ENCODE results near the gene SORCS2. TPM values are rescaled to one million over a fixed set of nuclear protein-coding genes. Genes with fewer than 3 reads are reported as not detected.

Gene SORCS2
- total RNA-seq, 2 donors from 2014 or later = 0.21 to 0.92 TPM

GRCh38 chr4:7251321-7251720, 59.0 kb downstream of the SORCS2 start:
- intact Hi-C loops (cut with DNase I, micrococcal nuclease) = no loop called here
- ATAC-seq (no peak), DNase-seq (no peak)

- no peak for DNase-seq
- intact Hi-C loops (cut with DNase I, micrococcal nuclease) = no loop called here
Observed at GRCh38 chr4:7252051-7252450, 59.7 kb downstream of the SORCS2 start.

GRCh38 chr4:7252510-7253340, 60.4 kb downstream of the SORCS2 start:
- no peak for ATAC-seq
- no peak for DNase-seq
- intact Hi-C loops (cut with DNase I, micrococcal nuclease) = no loop called here

More at GRCh38 chr4:7252051-7252450, 59.7 kb downstream of the SORCS2 start:
- ATAC-seq = no peak

GRCh38 chr4:7253341-7253700, 61.0 kb downstream of the SORCS2 start:
- intact Hi-C loops (cut with DNase I, micrococcal nuclease) = no loop called here
- no peak for DNase-seq
- no peak for ATAC-seq

GRCh38 chr4:7253837-7254236, 61.5 kb downstream of the SORCS2 start:
- intact Hi-C loops (cut with DNase I, micrococcal nuclease) = no loop called here
- DNase-seq (no peak), ATAC-seq (no peak)

- DNase-seq (no peak), ATAC-seq (no peak)
- intact Hi-C loops (cut with DNase I, micrococcal nuclease) = no loop called here
Observed at GRCh38 chr4:7254736-7255487, 62.6 kb downstream of the SORCS2 start.

GRCh38 chr4:7255488-7255881, 63.1 kb downstream of the SORCS2 start:
- ATAC-seq (no peak), DNase-seq (no peak)
- intact Hi-C loops (cut with DNase I, micrococcal nuclease) = no loop called here

- no peak for DNase-seq
- no peak for ATAC-seq
- intact Hi-C loops (cut with DNase I, micrococcal nuclease) = no loop called here
Observed at GRCh38 chr4:7255996-7256395, 63.7 kb downstream of the SORCS2 start.

GRCh38 chr4:7256984-7257810, 64.9 kb downstream of the SORCS2 start:
- no peak for DNase-seq
- ATAC-seq = no peak

GRCh38 chr4:7259039-7259438, 66.7 kb downstream of the SORCS2 start:
- DNase-seq = no peak
- intact Hi-C loops (cut with DNase I, micrococcal nuclease) = no loop called here
- no peak for ATAC-seq

More at GRCh38 chr4:7256984-7257810, 64.9 kb downstream of the SORCS2 start:
- intact Hi-C loops (cut with DNase I, micrococcal nuclease) = no loop called here

- intact Hi-C loops (cut with DNase I, micrococcal nuclease) = no loop called here
- no peak for ATAC-seq
- DNase-seq = no peak
Observed at GRCh38 chr4:7260569-7260968, 68.2 kb downstream of the SORCS2 start.

- intact Hi-C loops (cut with DNase I, micrococcal nuclease) = no loop called here
- DNase-seq (no peak), ATAC-seq (no peak)
Observed at GRCh38 chr4:7261087-7261486, 68.7 kb downstream of the SORCS2 start.

- ATAC-seq (no peak), DNase-seq (no peak)
- intact Hi-C loops (cut with DNase I, micrococcal nuclease) = no loop called here
Observed at GRCh38 chr4:7261536-7261935, 69.2 kb downstream of the SORCS2 start.

GRCh38 chr4:7262134-7262533, 69.8 kb downstream of the SORCS2 start:
- ATAC-seq = no peak
- intact Hi-C loops (cut with DNase I, micrococcal nuclease) = no loop called here

GRCh38 chr4:7263166-7263565, 70.8 kb downstream of the SORCS2 start:
- ATAC-seq (no peak), DNase-seq (no peak)
- intact Hi-C loops (cut with DNase I, micrococcal nuclease) = no loop called here

More at GRCh38 chr4:7262134-7262533, 69.8 kb downstream of the SORCS2 start:
- DNase-seq = no peak

GRCh38 chr4:7264694-7265093, 72.4 kb downstream of the SORCS2 start:
- intact Hi-C loops (cut with DNase I, micrococcal nuclease) = no loop called here
- ATAC-seq (no peak), DNase-seq (no peak)

- no peak for ATAC-seq
- intact Hi-C loops (cut with DNase I, micrococcal nuclease) = no loop called here
- no peak for DNase-seq
Observed at GRCh38 chr4:7266525-7267292, 74.4 kb downstream of the SORCS2 start.

- no peak for ATAC-seq
- intact Hi-C loops (cut with DNase I, micrococcal nuclease) = no loop called here
- DNase-seq = no peak
Observed at GRCh38 chr4:7267829-7268228, 75.5 kb downstream of the SORCS2 start.

GRCh38 chr4:7268941-7269340, 76.6 kb downstream of the SORCS2 start:
- ATAC-seq (no peak), DNase-seq (no peak)
- intact Hi-C loops (cut with DNase I, micrococcal nuclease) = no loop called here

Data from left colon (tissue), 2 donors.